ENCODE results near the gene HCN2.

HCN2 gene

GRCh38 chr19:577439-578392, 12.0 kb upstream of the HCN2 start:
- DNase-seq: no peak

GRCh38 chr19:579111-579841, 10.4 kb upstream of the HCN2 start:
- H3K27me3 ChIP-seq (ENCODE audit: insufficient read depth, low read depth, severe bottlenecking): no peaks in the 10 kb centered on the region
- H3K9me3 ChIP-seq (ENCODE audit: severe bottlenecking): no peaks in the 10 kb centered on the region
- peaks cover 81% of the 10 kb centered on the region for H3K36me3 ChIP-seq
- DNase-seq: no peak
- H3K4me3 ChIP-seq (ENCODE audit: low read depth, low read length): no peak overlapping the region
- TF ChIP-seq CTCF (IDR thresholded peaks at IDR 0.05; ENCODE audit: low read depth, low read length): no peak
- no peak overlapping the region for H3K27ac ChIP-seq

More at GRCh38 chr19:577439-578392, 12.0 kb upstream of the HCN2 start:
- Histone ChIP-seq H3K27me3 (ENCODE audit: insufficient read depth, low read depth, severe bottlenecking) (no peaks in the 10 kb centered on the region), H3K27ac (no peak overlapping the region), H3K4me3 (ENCODE audit: low read depth, low read length) (no peak overlapping the region), H3K36me3 (peaks cover 83% of the 10 kb centered on the region), H3K9me3 (ENCODE audit: severe bottlenecking) (no peaks in the 10 kb centered on the region)
- TF ChIP-seq CTCF (IDR thresholded peaks at IDR 0.05; ENCODE audit: low read depth, low read length): 0 out of 2 replicates have a peak, but pooled peaks have one; percentile 30

GRCh38 chr19:579842-580155, 9.9 kb upstream of the HCN2 start:
- Histone ChIP-seq H3K4me3 (ENCODE audit: low read depth, low read length) (no peak overlapping the region), H3K9me3 (ENCODE audit: severe bottlenecking) (no peaks in the 10 kb centered on the region), H3K27me3 (ENCODE audit: insufficient read depth, low read depth, severe bottlenecking) (no peaks in the 10 kb centered on the region), H3K36me3 (peaks cover 76% of the 10 kb centered on the region), H3K27ac (no peak overlapping the region)
- DNase-seq: no peak
- TF ChIP-seq CTCF (IDR thresholded peaks at IDR 0.05; ENCODE audit: low read depth, low read length): no peak

GRCh38 chr19:580274-580835, 9.3 kb upstream of the HCN2 start:
- no peaks in the 10 kb centered on the region for H3K9me3 ChIP-seq (ENCODE audit: severe bottlenecking)
- no peak for DNase-seq
- H3K4me3 ChIP-seq (ENCODE audit: low read depth, low read length): no peak overlapping the region
- no peaks in the 10 kb centered on the region for H3K27me3 ChIP-seq (ENCODE audit: insufficient read depth, low read depth, severe bottlenecking)
- H3K36me3 ChIP-seq: peaks cover 71% of the 10 kb centered on the region
- no peak overlapping the region for H3K27ac ChIP-seq
- no peak for TF ChIP-seq CTCF (IDR thresholded peaks at IDR 0.05; ENCODE audit: low read depth, low read length)

GRCh38 chr19:581399-582111, 8.1 kb upstream of the HCN2 start:
- no peaks in the 10 kb centered on the region for H3K27me3 ChIP-seq (ENCODE audit: insufficient read depth, low read depth, severe bottlenecking)
- H3K9me3 ChIP-seq (ENCODE audit: severe bottlenecking): no peaks in the 10 kb centered on the region
- peaks cover 63% of the 10 kb centered on the region for H3K36me3 ChIP-seq
- no peak overlapping the region for H3K27ac ChIP-seq
- H3K4me3 ChIP-seq (ENCODE audit: low read depth, low read length): no peak overlapping the region
- no peak for DNase-seq
- TF ChIP-seq CTCF (IDR thresholded peaks at IDR 0.05; ENCODE audit: low read depth, low read length): no peak
